ENCODE data around the gene MYL6.

- TF ChIP-seq POLR2AphosphoS5 (IDR thresholded peaks at IDR 0.05; ENCODE audit: low read depth, low read length) (no peak), REST (IDR thresholded peaks at IDR 0.05; ENCODE audit: insufficient read depth in 1 of 2, low read depth in 2 of 2, low read length in 2 of 2) (no peak)
These were observed 40.7 kb downstream of the MYL6 start for GRCh38 chr12:56198836-56199235.

Measured in PFSK-1 (cell line).